Tongue (tissue), 2 donors: ENCODE data around the gene GNPTG. TPM values are rescaled to one million over a fixed set of nuclear protein-coding genes. Genes with fewer than 3 reads are reported as not detected.

Experiments used
- DNase-seq: peaks from one replicate; pipeline ENCODE4 v3.0.0-alpha.2; 2015
- total RNA-seq: library from RNA; depleted of rRNA; stranded (reverse); fragments of >200 nt; gene quantifications from one replicate; pipeline ENCODE4 v1.2.3, GENCODE V29; 2014

GNPTG gene
- total RNA-seq: 31.7 TPM

GRCh38 chr16:1351582-1352362, at the start of gene GNPTG, which contains the start of gene TSR3:
Gene GNPTG (plus strand): TSS chr16:1351931. CDS start chr16:1351966, 35 bp downstream.
Gene TSR3 (minus strand): TSS chr16:1351878. CDS start chr16:1351804, 74 bp downstream.
- DNase-seq: peak; percentile 92

GRCh38 chr16:1305823-1306222, 45.9 kb upstream of the GNPTG start:
- DNase-seq: no peak

GRCh38 chr16:1306334-1306733, 45.4 kb upstream of the GNPTG start:
- DNase-seq: no peak

GRCh38 chr16:1308036-1308976, 43.4 kb upstream of the GNPTG start:
- DNase-seq: no peak

DNA sequence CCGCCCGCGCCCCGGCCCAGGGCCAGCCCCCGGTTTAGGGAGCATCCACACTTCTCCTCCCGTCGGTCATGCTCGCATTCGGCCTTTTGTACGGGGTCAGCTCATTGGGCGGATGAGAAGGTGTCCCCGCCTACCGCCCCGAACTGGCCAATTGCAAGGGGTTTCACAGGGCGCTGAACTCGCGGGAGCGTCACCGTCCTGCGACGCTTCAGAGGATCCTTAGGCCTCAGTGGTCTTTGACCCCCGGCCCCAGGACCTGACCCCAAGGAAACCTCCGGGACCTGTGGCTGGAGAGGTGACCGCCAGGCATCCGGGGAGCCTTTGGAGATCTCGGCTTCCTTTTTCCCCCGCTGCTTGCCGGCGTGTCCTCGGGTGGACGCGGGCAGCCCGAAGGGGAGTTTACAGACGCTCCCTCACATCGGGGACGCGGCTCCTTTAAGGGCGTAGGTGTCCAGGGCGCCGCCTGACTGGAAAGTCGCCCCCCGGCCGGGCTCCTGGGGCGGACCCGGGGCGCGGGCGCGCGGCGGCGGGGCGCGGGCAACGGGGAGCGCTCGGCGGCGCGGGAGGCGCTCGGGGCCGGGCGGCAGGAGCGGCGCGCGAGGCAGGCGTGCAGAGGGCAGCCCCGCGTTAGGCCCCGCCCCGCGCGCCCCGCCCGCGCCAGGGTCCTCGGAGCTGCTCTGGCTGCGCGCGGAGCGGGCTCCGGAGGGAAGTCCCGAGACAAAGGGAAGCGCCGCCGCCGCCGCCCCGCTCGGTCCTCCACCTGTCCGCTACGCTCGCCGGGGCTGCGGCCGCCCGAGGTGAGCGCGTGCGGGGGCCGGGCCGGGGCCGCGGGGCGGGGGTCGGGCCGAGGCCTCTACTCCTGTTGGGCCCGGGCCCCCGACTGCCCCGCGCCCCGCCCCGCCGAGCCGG, 42.5 kb upstream of the GNPTG start, which contains the start of gene UBE2I:
TSS of gene UBE2I (plus strand) at position 660 of the 909 bp plus-strand sequence. CDS start 4,395 bp downstream, outside the sequence.
- DNase-seq: peak; percentile 99

GRCh38 chr16:1309888-1310831, 41.6 kb upstream of the GNPTG start:
- no peak for DNase-seq

GRCh38 chr16:1310832-1311200, 40.9 kb upstream of the GNPTG start:
- DNase-seq: no peak

- no peak for DNase-seq
These were observed 40.5 kb upstream of the GNPTG start for GRCh38 chr16:1311212-1311737.

DNA sequence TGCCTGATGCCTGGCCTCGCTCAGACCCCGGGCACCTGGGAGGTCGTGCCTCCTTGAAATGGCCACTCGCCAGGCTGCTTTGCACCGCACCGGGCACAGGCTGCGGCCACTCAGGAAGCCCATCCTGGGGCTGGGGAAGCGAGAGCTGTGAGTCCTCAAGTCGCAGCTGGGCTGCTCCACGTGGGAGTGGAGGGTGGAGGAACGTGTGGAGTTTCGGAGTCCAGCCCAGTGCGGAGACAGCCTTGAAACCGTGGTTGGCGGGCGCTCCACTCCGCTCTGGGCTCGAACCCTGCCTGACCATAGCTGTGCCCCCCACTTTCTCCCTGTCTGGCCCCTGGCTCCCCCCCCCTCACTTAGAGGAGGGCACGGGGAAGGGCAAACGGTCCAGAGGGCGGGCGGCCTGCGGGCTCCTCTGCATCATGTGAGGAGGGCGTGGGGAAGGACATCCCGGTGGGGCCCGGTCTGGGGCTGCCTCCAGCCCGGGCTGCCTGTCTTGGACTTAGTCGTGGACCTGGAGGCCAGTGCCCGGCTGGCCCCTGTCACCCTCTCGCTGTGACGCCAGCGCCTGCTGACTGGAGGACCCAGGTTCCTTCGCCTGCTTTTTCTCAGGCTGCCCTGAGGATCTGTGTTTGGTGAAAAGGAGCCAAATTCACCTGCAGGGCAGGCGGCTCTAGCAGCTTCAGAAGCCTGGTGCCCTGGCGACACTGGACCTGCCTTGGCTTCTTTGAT, 39.8 kb upstream of the GNPTG start:
- DNase-seq: no peak

DNA sequence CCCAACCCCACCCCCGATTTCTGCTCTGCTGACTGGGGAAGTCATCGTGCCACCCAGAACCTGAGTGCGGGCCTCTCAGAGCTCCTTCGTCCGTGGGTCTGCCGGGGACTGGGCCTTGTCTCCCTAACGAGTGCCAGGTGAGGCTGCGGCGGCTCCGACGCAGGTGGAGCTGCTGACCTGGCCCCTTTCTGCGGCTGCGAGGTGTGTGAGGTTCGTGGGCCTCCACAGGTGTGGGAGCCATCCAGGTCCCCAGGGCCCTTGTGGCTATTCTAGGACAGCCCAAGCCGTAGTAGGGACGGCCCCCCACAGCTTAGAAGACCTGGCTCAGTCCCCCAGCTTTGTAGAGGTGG, 39.3 kb upstream of the GNPTG start:
- no peak for DNase-seq

GRCh38 chr16:1312903-1313302, 38.8 kb upstream of the GNPTG start:
- DNase-seq: no peak

- DNase-seq: no peak
These were observed 37.9 kb upstream of the GNPTG start for GRCh38 chr16:1313721-1314369.

GRCh38 chr16:1314399-1315068, 37.2 kb upstream of the GNPTG start:
- DNase-seq: no peak

DNA sequence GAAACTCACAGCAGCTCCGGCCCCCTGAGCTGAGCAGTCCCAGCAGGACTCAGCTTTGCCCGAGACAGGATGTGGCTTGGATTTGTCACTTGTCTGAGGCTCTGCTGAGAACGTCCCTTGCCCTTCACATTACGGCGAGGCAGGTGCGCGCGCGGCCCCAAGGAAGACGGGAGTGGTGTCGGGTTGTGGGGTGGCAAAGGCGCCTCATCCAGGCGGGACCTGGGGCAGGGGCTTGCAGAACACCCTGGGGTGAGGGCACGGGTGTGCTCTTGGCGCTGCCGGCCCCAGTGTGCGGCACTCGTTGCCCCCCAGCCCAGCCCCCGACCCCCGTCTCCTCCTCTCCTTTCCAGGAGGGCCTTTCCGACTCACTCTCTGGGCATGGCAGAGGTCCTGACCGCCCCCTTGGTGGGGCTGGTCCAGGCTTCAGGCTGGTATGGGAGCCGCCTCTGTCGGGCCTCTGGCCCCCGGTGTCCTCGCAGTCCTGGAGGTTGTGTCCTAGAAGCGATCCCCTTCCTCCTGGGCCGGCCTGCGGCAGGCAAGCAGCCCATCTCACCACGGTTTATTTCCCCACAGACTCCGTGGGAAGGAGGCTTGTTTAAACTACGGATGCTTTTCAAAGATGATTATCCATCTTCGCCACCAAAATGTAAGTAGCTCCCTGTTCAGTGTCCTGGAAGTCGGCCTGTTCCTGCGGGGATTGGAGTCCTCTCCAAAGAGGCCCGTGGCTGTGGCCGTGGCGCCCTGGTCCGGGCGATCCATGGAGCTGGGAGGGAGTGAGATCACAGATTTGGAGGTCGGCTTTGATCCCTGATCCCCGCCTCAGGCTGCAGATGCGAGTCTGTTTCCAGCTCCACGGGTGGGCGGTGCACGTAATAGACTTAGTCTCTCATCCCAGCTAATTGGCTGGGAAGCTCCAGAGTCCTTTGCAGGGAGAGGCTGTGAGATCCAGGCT, 36.4 kb upstream of the GNPTG start:
- DNase-seq: no peak

DNA sequence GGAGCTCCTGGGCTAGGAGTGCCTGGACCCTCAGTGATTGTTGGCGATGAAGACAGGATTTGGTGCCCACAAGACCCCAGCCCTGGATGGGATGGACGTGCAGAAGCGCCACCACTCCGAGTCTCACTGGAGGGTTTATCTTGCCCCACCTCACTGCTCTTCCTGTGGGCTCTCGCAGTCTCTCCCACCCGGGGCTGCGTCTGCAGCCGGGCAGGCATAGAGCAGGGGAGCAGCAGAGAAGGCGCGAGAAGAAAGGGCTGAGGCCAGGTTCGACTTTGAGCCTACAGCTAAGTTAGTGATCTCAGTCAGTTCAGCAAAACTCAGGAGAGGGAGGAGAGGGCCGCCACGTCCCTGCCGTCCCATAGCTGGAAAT, 35.7 kb upstream of the GNPTG start:
- no peak for DNase-seq

DNA sequence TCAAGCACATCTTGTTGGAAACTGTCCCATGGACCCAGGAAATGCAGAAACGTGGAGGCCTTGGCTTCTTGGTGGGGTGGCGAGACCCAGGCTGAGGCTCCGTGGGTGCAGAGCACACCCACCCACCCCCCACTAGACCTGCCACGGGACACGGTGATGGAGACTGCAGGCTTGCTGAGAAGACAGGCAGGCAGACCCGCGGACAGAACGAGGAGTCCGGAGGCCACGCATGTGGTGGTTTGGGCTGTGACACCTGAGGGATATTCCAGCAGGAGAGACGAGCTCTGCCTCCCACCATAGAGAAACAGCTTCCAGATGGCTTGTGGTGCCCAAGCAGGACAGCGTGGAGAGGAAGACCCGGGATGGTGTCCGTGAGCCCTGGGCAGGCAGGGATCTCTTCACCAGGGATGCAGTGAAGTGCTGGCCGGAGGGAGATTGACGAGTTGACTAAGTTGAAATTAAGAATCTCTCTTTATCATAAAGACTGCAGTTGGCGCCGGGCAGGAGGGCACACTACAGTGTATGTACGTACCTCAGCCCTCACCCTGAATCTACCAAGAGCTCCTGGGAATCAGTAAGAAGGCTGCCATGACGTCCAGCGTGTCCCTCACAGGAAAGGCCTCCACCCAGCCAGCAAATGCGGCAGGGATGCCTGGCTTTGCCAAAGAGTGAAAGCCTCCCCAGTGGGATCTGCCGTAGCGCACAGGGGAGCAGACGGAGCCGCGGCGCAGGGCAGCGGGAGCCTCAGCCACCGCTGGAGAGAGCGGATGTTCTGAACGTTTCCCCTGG, 34.1 kb upstream of the GNPTG start:
- no peak for DNase-seq

DNA sequence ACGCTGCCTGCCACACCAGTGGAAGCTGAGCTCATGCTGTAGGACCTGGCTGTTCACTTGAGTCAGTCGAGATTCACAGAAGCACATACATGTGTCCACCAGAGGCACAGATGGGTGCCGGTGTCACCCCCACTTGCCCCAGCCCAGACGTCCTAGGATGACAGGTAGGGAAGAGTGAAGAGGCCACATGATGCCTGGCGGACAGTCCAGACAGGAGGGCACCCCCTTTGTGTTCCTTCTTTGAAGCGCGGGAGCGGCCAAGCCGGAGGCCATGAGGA, 33.5 kb upstream of the GNPTG start:
- no peak for DNase-seq
